GM18502 (cell line): ENCODE data around the gene CIDEA.

Experiments
- ATAC-seq: cut with Tn5 transposase; IDR thresholded peaks from one replicate; pipeline ENCODE4 v1.9.1; 2021; ENCODE audit warnings: mild to moderate bottlenecking; ENCODE audit not compliant: unreplicated experiment, poor library complexity

Gene CIDEA

GRCh38 chr18:12291161-12291560, 37.0 kb downstream of the CIDEA start:
- no peak for ATAC-seq

- ATAC-seq, result no peak
Measured at GRCh38 chr18:12291690-12292089, 37.5 kb downstream of the CIDEA start.

- no peak for ATAC-seq
Measured at GRCh38 chr18:12293831-12294230, 39.7 kb downstream of the CIDEA start.

- no peak for ATAC-seq
Measured at GRCh38 chr18:12295389-12296086, 41.4 kb downstream of the CIDEA start.

- ATAC-seq, result no peak
Measured at GRCh38 chr18:12296087-12296403, 41.9 kb downstream of the CIDEA start.

- ATAC-seq, result no peak
Measured at GRCh38 chr18:12296457-12296856, 42.3 kb downstream of the CIDEA start.

- ATAC-seq, result no peak
Measured at GRCh38 chr18:12299862-12300261, 45.7 kb downstream of the CIDEA start.

GRCh38 chr18:12301263-12302005, 47.3 kb downstream of the CIDEA start:
- ATAC-seq, result no peak

GRCh38 chr18:12302391-12303147, 48.4 kb downstream of the CIDEA start:
- no peak for ATAC-seq

GRCh38 chr18:12304351-12305210, 50.4 kb downstream of the CIDEA start:
- ATAC-seq, result no peak

- ATAC-seq, result no peak
Measured at GRCh38 chr18:12305211-12305610, 51.0 kb downstream of the CIDEA start.

- no peak for ATAC-seq
Measured at GRCh38 chr18:12305930-12306629, 51.9 kb downstream of the CIDEA start.

GRCh38 chr18:12306752-12307700, 52.9 kb downstream of the CIDEA start:
- peak; percentile 21 for ATAC-seq

- ATAC-seq, result peak; percentile 64
Measured at GRCh38 chr18:12307701-12308385, 53.7 kb downstream of the CIDEA start, which contains the start of gene TUBB6. Gene TUBB6, plus strand, starts transcription at chr18:12308241. Its CDS starts 52 bp downstream, at chr18:12308293.

GRCh38 chr18:12308386-12309100, 54.4 kb downstream of the CIDEA start:
- peak; percentile 55 for ATAC-seq

GRCh38 chr18:12309683-12310198, 55.6 kb downstream of the CIDEA start:
- ATAC-seq, result no peak

GRCh38 chr18:12310762-12311161, 56.6 kb downstream of the CIDEA start:
- ATAC-seq, result no peak
